GM13977 (cell line): ENCODE measurements around the gene CDC42SE2.

Source experiments
- DNase-seq: peaks from one replicate; pipeline ENCODE4 v3.0.0; 2012; ENCODE audit warnings: low spot score
- CTCF ChIP-seq: IDR thresholded peaks from 2 replicates; pipeline ENCODE4 v1.5.1; 2012; ENCODE audit warnings: mild to moderate bottlenecking, control low read depth; ENCODE audit not compliant: insufficient read depth; ENCODE audit errors: extremely low read depth, missing control alignments
- in situ Hi-C: fragments of 300-500 bp; cut with MboI; formaldehyde crosslinking; loops from one replicate; pipeline ENCODE4 v1.12.0; 2022; ENCODE audit warnings: low sequenced_read_pairs, low pct_unique_long_range_greater_than_20kb, mixed read lengths, inconsistent platforms; ENCODE audit not compliant: unreplicated experiment

The CDC42SE2 gene

GRCh38 chr5:131281868-131282234 lies 18.0 kb downstream of the CDC42SE2 start:
- in situ Hi-C loops = loop anchor here (10.0 kb wide), 1 partner anchor 103 kb away; no protein-coding TSS in a partner anchor
- no peak for DNase-seq
- no peak for TF ChIP-seq CTCF

DNA sequence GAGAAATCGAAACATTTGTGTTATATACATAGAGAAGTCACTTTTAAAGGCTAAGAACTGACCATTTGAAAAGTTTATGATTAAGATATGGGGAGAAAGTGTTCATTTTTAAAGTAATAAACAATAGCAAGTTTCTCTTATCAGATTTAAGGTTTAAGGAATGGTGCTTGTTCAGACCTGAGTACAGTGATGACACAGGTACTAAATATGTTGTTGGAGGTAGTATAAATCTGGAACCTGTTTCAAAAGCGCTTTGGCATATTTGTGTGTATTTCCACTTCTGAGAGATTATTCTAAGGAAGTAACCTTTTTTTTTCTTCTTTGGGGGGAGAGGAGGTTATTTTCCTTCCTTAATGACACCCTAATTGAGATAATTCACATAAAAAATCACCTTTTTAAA lies 18.4 kb downstream of the CDC42SE2 start:
- TF ChIP-seq CTCF = no peak
- in situ Hi-C loops = loop anchor here (10.0 kb wide), 1 partner anchor 103 kb away; no protein-coding TSS in a partner anchor
- DNase-seq = no peak

DNA sequence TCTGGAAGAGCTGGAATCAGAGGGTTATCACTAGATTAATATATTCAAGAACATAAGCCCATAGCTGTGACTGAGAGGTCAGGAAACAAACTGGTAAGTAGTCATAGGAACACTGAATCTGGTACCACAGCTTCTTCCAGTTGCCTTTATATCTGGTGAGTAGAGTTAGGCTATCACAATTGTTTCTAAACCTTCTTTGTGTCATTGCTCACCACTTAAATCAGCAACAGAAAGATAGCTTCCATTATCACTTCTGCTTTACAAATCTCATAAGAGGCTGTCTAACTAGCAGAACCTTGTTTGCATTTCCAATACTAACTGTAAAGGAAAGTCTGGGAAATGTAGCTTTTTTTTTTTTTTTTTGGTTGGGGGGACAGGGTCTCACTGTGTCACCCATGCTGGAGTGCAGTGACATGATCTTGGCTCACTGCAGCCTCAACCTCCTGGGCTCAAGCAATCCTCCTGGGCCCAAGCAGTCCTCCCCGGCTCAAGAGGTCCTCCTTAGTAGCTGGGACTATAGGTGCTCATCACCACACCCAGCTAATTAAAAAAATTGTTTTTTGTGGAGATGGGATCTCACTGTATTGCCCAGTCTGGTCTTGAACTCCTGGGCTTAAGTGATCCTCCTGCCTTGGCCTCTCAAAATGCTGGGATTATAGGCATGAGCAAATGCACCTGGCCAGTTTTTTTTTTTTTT lies 22.0 kb downstream of the CDC42SE2 start:
- no peak for TF ChIP-seq CTCF
- in situ Hi-C loops = loop anchor here (10.0 kb wide), 1 partner anchor 99 kb away; no protein-coding TSS in a partner anchor
- DNase-seq = no peak

DNA sequence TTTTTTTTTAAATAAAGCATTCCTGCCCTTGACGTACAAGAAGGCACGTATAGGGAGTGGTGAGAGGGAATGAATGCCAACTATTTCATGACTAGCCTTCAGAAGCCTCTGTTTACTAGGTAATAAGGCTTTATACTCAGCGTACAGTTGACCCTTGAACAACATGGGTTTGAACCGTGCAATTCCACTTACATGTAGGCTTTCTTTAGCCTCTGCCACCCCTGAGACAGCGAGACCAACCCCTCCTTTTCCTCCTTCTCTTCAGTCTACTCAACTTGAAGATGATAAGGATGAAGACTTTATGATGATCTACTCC lies 22.5 kb downstream of the CDC42SE2 start:
- in situ Hi-C loops = loop anchor here (10.0 kb wide), 1 partner anchor 98 kb away; no protein-coding TSS in a partner anchor
- no peak for TF ChIP-seq CTCF
- DNase-seq = no peak

- DNase-seq = no peak
- in situ Hi-C loops = loop anchor here (10.0 kb wide), 1 partner anchor 96 kb away; no protein-coding TSS in a partner anchor
- TF ChIP-seq CTCF = no peak
Measured at GRCh38 chr5:131288328-131288727, 24.5 kb downstream of the CDC42SE2 start.

DNA sequence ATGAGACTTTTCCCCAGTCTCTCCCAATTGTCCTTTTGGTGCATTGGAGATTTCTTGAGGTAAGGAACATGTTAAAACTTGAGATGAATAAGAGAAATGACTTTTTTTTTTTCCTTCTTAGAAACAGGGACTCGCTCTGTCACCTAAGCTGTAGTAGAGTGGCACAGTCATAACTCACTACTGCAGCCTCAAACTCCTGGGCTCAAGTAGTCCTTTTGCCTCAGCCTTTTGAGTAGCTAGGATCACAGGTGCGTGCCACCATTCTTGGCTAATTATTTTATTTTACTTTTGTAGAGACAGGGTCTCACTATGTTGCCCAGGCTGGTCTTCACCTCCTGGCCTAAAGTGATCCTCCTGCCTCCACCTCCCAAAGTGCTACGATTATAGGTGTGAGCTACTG lies 25.9 kb downstream of the CDC42SE2 start:
- in situ Hi-C loops = loop anchor here (10.0 kb wide), 1 partner anchor 95 kb away; no protein-coding TSS in a partner anchor
- TF ChIP-seq CTCF = no peak
- no peak for DNase-seq
